Stimulated activated CD4-positive, alpha-beta T cell treated with anti-CD3 and anti-CD28 coated beads, Interleukin-4, amount 100 ng/mL, for 48 hours (primary cell): ENCODE data around the gene SPACA7.

Experiments used
- DNase-seq, 2 donors: peaks; one replicate each; pipeline ENCODE4 v3.0.0-alpha.2; 2020; ENCODE audit warnings: low read depth in 2 of 2

SPACA7 gene

DNA sequence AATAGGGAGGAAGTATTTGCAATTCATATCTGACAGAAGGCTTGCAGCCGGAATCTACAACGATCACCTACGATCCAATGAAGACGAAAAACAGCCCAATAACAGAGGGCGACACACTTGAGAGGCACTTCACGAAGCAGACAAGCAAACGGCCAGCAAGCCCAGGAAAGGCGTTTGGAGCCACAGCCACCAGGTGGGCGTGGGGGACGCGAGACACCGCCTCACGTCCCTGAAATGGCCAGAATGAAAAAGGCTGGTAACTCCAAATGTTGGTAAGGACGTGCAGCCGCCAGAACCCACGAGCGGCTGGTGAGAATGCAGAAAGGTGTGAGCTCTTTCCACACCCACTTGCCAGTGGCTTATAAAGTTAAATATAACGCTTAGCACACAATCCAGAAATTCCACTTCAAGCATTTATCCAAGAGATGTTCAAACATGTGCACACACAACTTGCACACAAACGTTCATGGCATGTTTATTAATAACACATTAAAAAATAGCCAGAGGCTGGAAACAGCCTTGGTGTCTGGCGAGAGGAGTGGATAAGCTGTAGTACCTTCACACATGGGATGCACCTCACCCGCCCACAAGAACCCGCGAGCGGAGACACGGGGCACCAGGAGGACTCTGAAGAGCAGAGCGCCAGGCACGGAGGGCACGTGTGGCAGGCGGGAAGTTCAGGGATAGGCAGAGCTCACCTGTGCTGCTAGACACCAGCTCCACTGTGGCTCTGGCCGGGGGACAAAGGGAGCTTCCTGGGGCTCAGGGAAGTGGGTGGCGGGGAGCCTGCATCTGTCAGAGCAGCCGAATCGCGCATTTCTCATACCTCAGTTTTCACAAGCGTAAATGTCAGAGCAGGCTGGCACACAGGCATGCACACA is 89.3 kb downstream of the SPACA7 start:
- DNase-seq, result no peak

DNA sequence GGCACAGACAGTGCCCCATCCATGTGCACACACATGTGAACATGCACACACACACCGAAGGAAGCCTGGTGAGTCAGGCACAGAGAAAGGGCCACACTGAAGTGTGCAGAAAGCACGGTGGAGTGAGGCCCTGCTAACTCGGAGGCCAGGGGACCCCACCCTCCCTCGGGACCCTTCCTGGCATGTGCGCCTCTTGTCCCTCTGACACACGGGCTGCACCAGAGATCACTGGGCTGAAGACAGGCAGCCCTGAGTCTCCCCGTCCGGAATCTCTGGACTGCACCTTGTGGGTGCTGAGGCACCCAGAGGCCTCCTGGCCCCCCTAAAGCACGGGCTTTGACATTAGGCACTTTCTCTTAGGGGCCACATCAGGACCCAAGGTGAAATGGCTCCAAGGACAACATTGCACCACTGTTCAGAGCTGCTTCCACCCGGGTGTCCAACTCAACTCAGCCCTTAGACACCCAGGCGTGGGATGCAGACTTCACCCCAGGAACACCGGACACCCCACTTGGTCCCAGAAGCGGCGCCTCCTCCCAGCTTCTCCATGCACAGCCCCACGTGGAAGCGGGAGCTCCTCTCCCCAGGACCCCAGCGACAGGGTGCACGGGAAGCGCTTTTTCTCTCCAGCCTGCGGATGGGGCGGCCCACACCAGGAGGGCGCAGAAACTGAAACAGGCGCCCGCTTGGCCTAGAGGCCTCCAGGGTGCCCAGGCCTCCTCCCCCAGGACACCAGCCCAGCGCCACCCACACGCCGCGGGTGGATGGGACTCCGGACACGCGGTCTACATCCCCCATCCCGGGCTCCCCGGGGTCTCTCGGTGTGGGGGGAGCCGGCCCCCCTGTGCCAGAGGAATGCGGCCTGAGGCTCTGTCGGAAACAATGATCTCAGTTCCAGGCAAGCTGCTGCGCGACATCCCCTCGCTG is 90.2 kb downstream of the SPACA7 start:
- no peak for DNase-seq

DNA sequence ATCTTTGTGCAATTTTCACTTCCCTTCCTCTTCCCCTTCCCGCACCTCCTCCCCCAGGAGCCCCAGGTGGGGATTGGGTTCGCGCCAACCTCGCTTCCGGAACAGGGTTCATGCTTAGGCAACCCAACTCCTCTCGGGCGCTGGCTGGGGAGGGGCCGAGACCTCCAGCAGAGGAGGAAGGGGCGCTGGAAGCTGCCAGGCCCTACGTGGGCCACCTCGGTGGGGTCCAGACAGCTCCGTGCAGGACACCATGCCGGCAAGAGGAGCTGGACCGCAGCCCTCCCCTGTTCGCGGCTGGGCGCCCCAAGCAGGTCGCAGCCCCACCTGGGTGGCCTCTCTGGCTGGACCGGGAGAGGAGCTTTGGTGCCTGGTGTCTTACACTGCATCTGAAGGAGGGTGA is 91.1 kb downstream of the SPACA7 start:
- no peak for DNase-seq

DNA sequence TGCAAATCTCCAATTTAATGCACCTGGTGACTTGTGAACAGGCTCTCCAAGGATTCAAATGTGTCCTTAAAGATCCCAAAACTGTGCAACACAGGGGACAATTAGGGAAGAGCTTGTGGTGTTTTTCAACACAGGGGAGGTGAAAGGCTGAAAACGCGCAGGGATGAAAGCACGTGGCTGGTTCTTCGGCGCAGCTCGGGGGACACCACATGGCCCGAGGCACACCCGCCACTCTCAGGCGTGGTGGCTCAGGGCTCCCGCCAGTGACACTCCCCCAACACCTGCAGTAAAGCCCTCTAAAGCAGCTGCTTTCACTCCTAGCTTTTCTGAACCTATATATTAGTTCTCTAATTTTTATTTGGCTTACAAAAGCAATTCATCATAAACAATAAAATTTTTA is 91.9 kb downstream of the SPACA7 start:
- DNase-seq, result no peak

DNA sequence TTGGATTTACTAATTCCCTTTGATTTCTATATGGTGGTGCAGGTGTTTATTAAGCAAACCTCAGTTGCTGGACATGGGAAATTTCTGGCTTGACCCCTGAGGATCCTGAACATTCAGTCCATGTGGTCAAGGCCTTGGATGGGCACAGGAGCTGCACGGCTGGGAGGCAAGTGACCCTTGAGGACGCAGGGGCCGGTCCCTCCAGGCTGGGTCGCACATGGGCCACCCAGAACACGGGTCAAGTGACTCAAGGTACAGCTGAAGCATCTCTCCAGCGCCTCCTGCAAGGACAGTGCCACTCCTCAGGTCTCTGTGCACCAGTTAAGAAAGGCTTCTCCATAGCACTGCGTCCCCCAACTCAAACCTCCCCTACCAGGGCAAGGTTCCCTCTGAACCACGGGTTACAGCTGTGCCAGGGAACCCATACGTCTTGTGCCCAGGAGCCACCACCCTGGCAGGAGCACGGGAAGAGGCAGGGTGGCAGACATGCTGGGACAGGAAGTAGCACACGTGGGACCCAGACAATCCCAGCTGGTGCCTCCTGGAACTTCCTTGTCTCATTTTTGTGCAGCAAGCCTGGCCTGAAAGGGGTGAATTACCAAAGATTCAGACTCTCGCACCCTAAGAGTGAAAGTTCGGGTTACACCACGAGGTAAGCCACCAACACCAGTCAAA is 93.1 kb downstream of the SPACA7 start:
- no peak for DNase-seq

DNA sequence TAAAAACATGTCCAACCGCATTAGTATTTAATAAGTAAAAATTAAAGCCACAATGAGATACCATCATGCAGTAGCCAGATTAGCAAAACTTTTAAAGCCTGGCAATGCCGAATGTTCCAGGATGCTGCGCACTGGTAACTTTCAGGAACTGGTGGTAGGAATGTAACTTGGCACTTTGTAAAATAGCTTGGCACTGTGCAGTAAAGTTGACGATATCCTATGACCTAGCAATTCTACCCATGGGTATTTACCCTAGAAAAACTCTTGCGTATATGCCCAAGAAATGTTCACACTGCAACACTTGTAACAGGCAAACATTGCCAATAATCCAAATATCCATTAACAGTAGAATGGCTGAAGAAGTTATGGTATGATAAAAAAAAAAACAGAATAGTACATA is 97.7 kb downstream of the SPACA7 start:
- no peak for DNase-seq

DNA sequence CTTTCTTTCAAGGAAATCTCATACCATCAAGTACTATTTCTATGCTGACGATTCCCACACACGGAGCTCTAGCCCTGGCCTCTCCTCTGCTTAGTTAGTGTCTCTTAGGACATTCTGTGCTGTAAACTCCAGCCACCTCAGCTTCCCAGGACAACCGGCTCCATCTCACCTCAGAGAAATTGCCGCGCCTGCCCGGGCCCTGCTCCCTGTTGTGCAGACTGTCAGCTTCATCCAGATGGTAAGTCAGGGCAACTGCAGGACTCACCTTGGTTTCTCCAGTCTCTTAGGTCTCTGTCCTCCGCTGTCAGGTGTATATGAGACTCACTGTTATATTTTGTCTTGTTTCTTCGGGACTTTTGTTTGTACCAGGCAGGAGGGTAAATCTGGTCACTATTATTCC is 98.7 kb downstream of the SPACA7 start:
- DNase-seq, result no peak

DNA sequence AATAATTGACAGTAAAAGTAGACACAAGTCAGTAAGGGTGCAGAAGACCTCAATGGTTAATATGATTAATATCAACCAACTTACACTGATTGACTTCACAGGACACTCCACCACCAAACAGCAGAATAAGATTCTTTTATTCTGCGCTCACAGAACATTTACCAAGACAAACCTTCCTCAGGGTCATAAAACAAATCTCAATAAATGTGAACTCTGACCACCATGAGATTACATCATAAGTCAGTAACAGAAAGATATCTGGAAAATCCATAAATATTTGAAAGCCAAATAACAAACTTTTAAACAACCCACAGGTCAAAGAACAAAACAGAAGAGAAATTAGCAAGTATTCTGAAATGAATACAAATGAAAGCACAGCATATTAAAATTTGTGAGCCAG is 99.7 kb downstream of the SPACA7 start:
- DNase-seq, result no peak

DNA sequence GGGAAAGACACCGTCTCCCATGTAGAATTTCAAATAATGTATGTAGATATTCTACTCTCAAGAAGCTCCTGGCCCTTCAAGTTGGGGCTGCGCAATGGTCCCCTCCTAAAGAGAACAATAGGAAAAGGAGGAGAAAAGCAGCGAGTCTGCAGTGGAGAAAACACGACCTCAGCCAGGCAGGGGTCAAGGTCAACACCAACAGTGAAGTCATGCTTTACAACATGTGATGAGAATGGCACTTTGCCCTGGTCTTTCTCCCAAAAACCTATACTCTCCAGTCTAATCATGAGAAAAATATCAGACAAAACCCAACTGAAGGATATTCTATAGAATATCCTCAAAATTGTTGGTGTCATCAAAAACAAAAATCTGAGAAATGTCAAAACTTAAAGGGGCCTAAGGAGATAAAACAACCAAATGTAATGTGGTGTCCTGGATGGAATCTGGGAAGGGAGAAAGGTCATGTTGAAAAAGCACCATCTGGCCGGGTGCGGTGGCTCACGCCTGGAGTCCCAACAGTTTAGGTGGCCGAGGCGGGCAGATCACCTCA is 101.0 kb downstream of the SPACA7 start:
- DNase-seq, result no peak

DNA sequence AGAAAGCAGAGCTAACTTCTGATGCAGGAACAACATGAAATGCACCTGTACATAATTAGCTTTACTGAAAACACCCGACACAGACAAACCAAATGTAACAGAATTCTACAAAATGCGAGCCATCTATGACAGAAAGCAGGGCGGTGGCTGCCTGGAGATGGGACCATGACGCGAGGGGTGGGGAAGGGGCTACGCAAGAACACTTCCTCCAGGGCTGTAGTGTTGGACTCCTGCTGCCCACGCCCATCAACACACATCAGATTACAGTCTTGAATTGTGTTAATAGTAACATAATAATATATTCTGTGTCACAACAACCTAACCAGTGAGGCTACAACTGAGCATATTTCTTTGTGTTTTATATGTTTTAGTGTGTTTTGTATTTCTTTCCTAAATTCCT is 103.2 kb downstream of the SPACA7 start:
- DNase-seq, result no peak

DNA sequence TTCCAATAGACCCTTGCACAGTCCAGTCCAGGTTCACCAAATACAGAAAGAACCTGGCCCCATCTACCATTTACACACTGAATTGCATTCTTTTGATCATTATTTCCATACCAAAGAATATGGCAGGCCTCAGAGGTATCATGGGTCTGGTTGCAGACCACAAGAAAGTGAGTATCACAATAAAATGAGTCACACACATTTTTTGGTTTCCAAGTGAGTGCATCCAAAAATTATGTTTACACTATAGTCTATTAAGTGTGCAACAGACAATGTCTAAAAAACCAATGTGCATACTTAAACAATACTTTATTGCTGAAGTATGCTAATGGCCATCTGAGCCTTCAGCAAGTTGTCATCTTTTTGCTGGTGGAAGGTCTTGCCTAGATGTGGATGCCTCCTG is 105.3 kb downstream of the SPACA7 start:
- no peak for DNase-seq

DNA sequence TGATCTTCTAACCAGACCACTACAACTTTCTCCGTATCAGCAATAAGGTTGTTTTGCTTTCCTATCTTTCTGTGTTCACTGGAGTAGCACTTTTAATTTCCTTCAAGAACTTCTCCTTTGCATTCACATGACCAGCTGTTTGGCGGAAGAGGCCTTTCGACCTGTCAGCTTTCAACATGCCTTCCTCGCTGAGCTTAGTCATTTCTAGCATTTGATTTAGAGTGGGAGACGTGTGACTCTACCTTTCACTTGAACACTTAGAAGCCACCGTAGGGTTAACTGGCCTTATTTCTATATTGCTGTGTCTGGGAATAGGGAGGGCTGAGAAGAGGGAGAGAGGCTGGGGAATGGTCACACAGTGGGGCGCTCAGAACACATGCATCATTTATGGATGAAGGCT is 107.1 kb downstream of the SPACA7 start:
- no peak for DNase-seq
